HG03575 (cell line): ENCODE results near the gene PACSIN2.
"Not testable (repeated sequence)": the region's sequence is repeated elsewhere in the genome, so short reads cannot be mapped to it uniquely, and the experiment has no call there.

Source experiments
- ATAC-seq: cut with Tn5 transposase; IDR thresholded peaks from one replicate; pipeline ENCODE4 v1.9.1; 2021; ENCODE audit not compliant: unreplicated experiment, insufficient number of reproducible peaks, low FRiP score; ENCODE audit errors: extremely low read depth

PACSIN2 gene

GRCh38 chr22:42937164-42937843, 77.6 kb downstream of the PACSIN2 start:
- ATAC-seq: no peak

- ATAC-seq: not testable (repeated sequence)
Observed at GRCh38 chr22:42936680-42937079, 78.3 kb downstream of the PACSIN2 start.

GRCh38 chr22:42934338-42934737, 80.6 kb downstream of the PACSIN2 start:
- no peak for ATAC-seq

- ATAC-seq: no peak
Observed at GRCh38 chr22:42933485-42934091, 81.4 kb downstream of the PACSIN2 start.

GRCh38 chr22:42932857-42933484, 82.0 kb downstream of the PACSIN2 start:
- no peak for ATAC-seq

GRCh38 chr22:42932197-42932519, 82.8 kb downstream of the PACSIN2 start:
- ATAC-seq: no peak

- ATAC-seq: no peak
Observed at GRCh38 chr22:42931421-42932196, 83.3 kb downstream of the PACSIN2 start.

GRCh38 chr22:42930810-42931420, 84.0 kb downstream of the PACSIN2 start:
- ATAC-seq: no peak

GRCh38 chr22:42929838-42930155, 85.2 kb downstream of the PACSIN2 start:
- no peak for ATAC-seq

GRCh38 chr22:42928969-42929837, 85.7 kb downstream of the PACSIN2 start:
- ATAC-seq: no peak

- ATAC-seq: no peak
Observed at GRCh38 chr22:42927966-42928365, 87.0 kb downstream of the PACSIN2 start.

- ATAC-seq: no peak
Observed at GRCh38 chr22:42926768-42927167, 88.2 kb downstream of the PACSIN2 start.

GRCh38 chr22:42926104-42926503, 88.8 kb downstream of the PACSIN2 start:
- no peak for ATAC-seq

- ATAC-seq: no peak
Observed at GRCh38 chr22:42925598-42925997, 89.4 kb downstream of the PACSIN2 start.

GRCh38 chr22:42925031-42925430, 89.9 kb downstream of the PACSIN2 start:
- not testable (repeated sequence) for ATAC-seq

- ATAC-seq: no peak
Observed at GRCh38 chr22:42924436-42924835, 90.5 kb downstream of the PACSIN2 start.

GRCh38 chr22:42922374-42923191, 92.4 kb downstream of the PACSIN2 start:
- ATAC-seq: no peak
